Erythroblast (primary cell): ENCODE measurements around the gene NTM.

Experiments
- GATA1 ChIP-seq: IDR thresholded peaks from 2 replicates; pipeline ENCODE4 v1.6.1; 2011; ENCODE audit warnings: low read depth, mild to moderate bottlenecking, control low read depth, low read length, moderate library complexity
- POLR2A ChIP-seq: IDR thresholded peaks from 2 replicates; pipeline ENCODE4 v1.6.1; 2011; ENCODE audit warnings: mild to moderate bottlenecking, low read length

DNA sequence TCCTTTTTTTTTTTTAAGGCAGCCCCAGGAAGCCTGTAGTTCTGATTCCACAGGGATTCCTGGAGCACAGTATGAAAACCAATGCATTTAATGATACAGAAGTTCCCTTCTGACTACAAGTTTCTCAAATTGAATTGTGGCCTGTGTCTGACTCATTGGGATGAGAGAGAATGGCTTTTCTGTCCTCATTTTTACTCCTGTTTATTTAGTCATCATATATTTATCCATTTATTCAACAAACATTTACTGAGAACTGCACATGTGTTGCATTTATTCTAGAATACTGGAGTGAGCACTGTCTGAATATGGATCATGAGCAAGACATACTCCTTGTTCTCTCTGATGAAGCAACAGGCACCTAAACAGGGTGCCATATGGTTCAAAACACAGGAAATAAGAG lies 231.2 kb downstream of the NTM start:
- TF ChIP-seq POLR2A (no peak), GATA1 (no peak)
